SK-N-SH (cell line): ENCODE results near the gene ZNF275.

Source experiments
- EP300 ChIP-seq, 2 experiments: IDR thresholded peaks; 2 replicates each; pipeline versions ENCODE4 v1.4.0 to v1.6.1; 2012; ENCODE audit warnings: borderline replicate concordance in 1 of 2, low read depth in 1 of 2, low read length in 1 of 2
- EZH2phosphoT487 ChIP-seq: fragments of 200-600 bp; sonication (generic); IDR thresholded peaks from 2 replicates; pipeline ENCODE4 v1.6.1; 2017; ENCODE audit warnings: low read depth, mixed run types, mild to moderate bottlenecking, antibody characterized with exemption, moderate library complexity, borderline replicate concordance
- GATA2 ChIP-seq: sonication (generic); formaldehyde crosslinking; IDR thresholded peaks from 2 replicates; pipeline ENCODE4 v1.5.0; 2020; ENCODE audit warnings: mild to moderate bottlenecking, missing genetic modification reagents
- JUND ChIP-seq: IDR thresholded peaks from 2 replicates; pipeline ENCODE4 v1.4.0; 2012
- NFIC ChIP-seq: IDR thresholded peaks from 2 replicates; pipeline ENCODE4 v1.4.0; 2012; ENCODE audit warnings: borderline replicate concordance
- POLR2AphosphoS5 ChIP-seq: IDR thresholded peaks from 2 replicates; pipeline ENCODE4 v1.6.1; 2012; ENCODE audit warnings: low read depth, low read length
- RFX5 ChIP-seq: IDR thresholded peaks from 2 replicates; pipeline ENCODE4 v1.6.1; 2012; ENCODE audit warnings: mild to moderate bottlenecking, improper control_type of control experiment, low read length
- RXRA ChIP-seq: IDR thresholded peaks from 2 replicates; pipeline ENCODE4 v1.4.0; 2012; ENCODE audit warnings: low read depth, mild to moderate bottlenecking, borderline replicate concordance
- SIN3A ChIP-seq: IDR thresholded peaks from 2 replicates; pipeline ENCODE4 v1.6.1; 2012; ENCODE audit warnings: low read depth, mild to moderate bottlenecking, low read length, moderate library complexity, borderline replicate concordance
- TF ChIP-seq, protein P1 (sequence below): fragments of 200-600 bp; sonication (generic); IDR thresholded peaks from 2 replicates; pipeline ENCODE4 v1.6.1; 2017; ENCODE audit warnings: antibody characterized with exemption, mild to moderate bottlenecking, moderate library complexity
- TF ChIP-seq, protein P2 (sequence below): fragments of 150-350 bp; IDR thresholded peaks from 2 replicates; pipeline ENCODE4 v1.6.1; 2017; ENCODE audit warnings: antibody characterized with exemption, low read length, low read depth, borderline replicate concordance
- TF ChIP-seq, protein P3 (sequence below): IDR thresholded peaks from 2 replicates; pipeline ENCODE4 v1.4.0; 2012; ENCODE audit warnings: low read depth, borderline replicate concordance
- TF ChIP-seq, protein P4 (sequence below): IDR thresholded peaks from 2 replicates; pipeline ENCODE4 v1.4.0; 2012; ENCODE audit warnings: low read depth

DNA sequence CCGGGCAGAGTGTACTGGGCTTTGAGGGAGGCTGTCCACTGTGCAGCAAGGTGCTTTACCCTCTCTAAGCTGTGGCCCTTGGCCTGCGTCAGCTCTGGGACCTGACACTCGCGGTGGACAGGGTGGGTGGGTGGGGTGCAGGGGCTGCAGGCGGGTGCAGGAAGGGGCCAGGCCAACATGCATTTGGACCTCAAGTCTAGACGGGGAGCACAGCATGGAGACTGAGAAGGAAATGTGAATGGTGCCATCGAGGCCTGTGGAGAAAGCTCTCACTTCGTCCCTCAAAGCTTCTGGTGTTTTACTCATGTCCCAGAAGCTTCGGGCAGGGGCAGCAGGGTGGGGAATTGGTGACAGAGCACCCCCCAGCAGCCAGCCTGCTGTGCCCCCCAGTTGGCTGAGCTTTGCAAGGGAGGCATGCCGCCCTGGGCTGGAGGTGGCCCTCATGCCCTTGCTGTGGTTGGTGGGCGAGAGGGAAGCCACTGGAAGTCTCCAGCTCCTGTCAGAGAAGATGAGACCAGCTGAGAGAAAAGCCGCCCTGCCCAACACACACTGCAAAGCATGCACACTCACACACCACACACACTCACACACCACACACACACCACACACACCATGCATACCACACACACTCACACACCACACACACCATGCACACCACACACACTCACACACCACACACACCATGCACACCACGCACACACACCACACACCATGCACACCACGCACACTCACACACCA lies 54.9 kb downstream of the ZNF275 start:
- TF ChIP-seq, protein P1, sequence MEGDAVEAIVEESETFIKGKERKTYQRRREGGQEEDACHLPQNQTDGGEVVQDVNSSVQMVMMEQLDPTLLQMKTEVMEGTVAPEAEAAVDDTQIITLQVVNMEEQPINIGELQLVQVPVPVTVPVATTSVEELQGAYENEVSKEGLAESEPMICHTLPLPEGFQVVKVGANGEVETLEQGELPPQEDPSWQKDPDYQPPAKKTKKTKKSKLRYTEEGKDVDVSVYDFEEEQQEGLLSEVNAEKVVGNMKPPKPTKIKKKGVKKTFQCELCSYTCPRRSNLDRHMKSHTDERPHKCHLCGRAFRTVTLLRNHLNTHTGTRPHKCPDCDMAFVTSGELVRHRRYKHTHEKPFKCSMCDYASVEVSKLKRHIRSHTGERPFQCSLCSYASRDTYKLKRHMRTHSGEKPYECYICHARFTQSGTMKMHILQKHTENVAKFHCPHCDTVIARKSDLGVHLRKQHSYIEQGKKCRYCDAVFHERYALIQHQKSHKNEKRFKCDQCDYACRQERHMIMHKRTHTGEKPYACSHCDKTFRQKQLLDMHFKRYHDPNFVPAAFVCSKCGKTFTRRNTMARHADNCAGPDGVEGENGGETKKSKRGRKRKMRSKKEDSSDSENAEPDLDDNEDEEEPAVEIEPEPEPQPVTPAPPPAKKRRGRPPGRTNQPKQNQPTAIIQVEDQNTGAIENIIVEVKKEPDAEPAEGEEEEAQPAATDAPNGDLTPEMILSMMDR = no peak
- TF ChIP-seq, protein P2, sequence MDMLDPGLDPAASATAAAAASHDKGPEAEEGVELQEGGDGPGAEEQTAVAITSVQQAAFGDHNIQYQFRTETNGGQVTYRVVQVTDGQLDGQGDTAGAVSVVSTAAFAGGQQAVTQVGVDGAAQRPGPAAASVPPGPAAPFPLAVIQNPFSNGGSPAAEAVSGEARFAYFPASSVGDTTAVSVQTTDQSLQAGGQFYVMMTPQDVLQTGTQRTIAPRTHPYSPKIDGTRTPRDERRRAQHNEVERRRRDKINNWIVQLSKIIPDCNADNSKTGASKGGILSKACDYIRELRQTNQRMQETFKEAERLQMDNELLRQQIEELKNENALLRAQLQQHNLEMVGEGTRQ = no peak
- no peak for TF ChIP-seq EZH2phosphoT487
- TF ChIP-seq EP300 (IDR thresholded peaks at IDR 0.05; ENCODE audit: borderline replicate concordance in 1 of 2, low read depth in 1 of 2, low read length in 1 of 2) = no peak
- TF ChIP-seq NFIC = no peak
- no peak for TF ChIP-seq RXRA
- no peak for TF ChIP-seq SIN3A
- no peak for TF ChIP-seq GATA2 (CRISPR knock-in tag)
- TF ChIP-seq JUND = no peak
- TF ChIP-seq, protein P3, sequence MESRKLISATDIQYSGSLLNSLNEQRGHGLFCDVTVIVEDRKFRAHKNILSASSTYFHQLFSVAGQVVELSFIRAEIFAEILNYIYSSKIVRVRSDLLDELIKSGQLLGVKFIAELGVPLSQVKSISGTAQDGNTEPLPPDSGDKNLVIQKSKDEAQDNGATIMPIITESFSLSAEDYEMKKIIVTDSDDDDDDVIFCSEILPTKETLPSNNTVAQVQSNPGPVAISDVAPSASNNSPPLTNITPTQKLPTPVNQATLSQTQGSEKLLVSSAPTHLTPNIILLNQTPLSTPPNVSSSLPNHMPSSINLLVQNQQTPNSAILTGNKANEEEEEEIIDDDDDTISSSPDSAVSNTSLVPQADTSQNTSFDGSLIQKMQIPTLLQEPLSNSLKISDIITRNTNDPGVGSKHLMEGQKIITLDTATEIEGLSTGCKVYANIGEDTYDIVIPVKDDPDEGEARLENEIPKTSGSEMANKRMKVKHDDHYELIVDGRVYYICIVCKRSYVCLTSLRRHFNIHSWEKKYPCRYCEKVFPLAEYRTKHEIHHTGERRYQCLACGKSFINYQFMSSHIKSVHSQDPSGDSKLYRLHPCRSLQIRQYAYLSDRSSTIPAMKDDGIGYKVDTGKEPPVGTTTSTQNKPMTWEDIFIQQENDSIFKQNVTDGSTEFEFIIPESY = no peak
- TF ChIP-seq POLR2AphosphoS5 = no peak
- TF ChIP-seq, protein P4, sequence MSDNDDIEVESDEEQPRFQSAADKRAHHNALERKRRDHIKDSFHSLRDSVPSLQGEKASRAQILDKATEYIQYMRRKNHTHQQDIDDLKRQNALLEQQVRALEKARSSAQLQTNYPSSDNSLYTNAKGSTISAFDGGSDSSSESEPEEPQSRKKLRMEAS = no peak
- TF ChIP-seq RFX5 = no peak
